ENCODE results near the gene NUDT5.

GRCh38 chr10:12228851-12229250 lies 33.2 kb upstream of the NUDT5 start:
- TF ChIP-seq CTCF (IDR thresholded peaks at IDR 0.05) (no peak), POLR2A (IDR thresholded peaks at IDR 0.05) (no peak)

Measured in body of pancreas (tissue), 4 donors.